SKM-1 (cell line): ENCODE data around the gene ACTR2.

ENCODE experiments used
- DNase-seq: peaks from one replicate; lab custom pipeline; 2025; ENCODE audit not compliant: unreplicated experiment; lab: John Stamatoyannopoulos, UW

The ACTR2 gene

GRCh38 chr2:65277791-65278483 is 50.3 kb downstream of the ACTR2 start:
- DNase-seq: no peak

GRCh38 chr2:65278531-65278981 is 50.9 kb downstream of the ACTR2 start:
- no peak for DNase-seq

- no peak for DNase-seq
These were observed 52.1 kb downstream of the ACTR2 start for GRCh38 chr2:65279756-65280155.

GRCh38 chr2:65281627-65282351 is 54.2 kb downstream of the ACTR2 start:
- DNase-seq: no peak

- DNase-seq: no peak
These were observed 54.9 kb downstream of the ACTR2 start for GRCh38 chr2:65282477-65283053.

GRCh38 chr2:65287364-65287763 is 59.7 kb downstream of the ACTR2 start:
- DNase-seq: no peak

GRCh38 chr2:65291216-65292105 is 63.8 kb downstream of the ACTR2 start:
- DNase-seq: no peak

GRCh38 chr2:65292106-65292400 is 64.4 kb downstream of the ACTR2 start:
- DNase-seq: no peak

- DNase-seq: no peak
These were observed 64.9 kb downstream of the ACTR2 start for GRCh38 chr2:65292461-65293011.

- DNase-seq: no peak
These were observed 65.7 kb downstream of the ACTR2 start for GRCh38 chr2:65293376-65293775.

GRCh38 chr2:65294136-65294535 is 66.5 kb downstream of the ACTR2 start:
- no peak for DNase-seq

GRCh38 chr2:65294701-65295100 is 67.1 kb downstream of the ACTR2 start:
- DNase-seq: no peak

GRCh38 chr2:65296971-65297370 is 69.3 kb downstream of the ACTR2 start:
- no peak for DNase-seq

GRCh38 chr2:65297544-65297943 is 69.9 kb downstream of the ACTR2 start:
- DNase-seq: no peak

- no peak for DNase-seq
These were observed 70.5 kb downstream of the ACTR2 start for GRCh38 chr2:65298089-65298488.

- no peak for DNase-seq
These were observed 71.6 kb downstream of the ACTR2 start for GRCh38 chr2:65299246-65299645.

- DNase-seq: no peak
These were observed 72.6 kb downstream of the ACTR2 start for GRCh38 chr2:65300134-65300760.

GRCh38 chr2:65300761-65301711 is 73.4 kb downstream of the ACTR2 start:
- no peak for DNase-seq

GRCh38 chr2:65305934-65306333 is 78.3 kb downstream of the ACTR2 start:
- no peak for DNase-seq

GRCh38 chr2:65309699-65310098 is 82.1 kb downstream of the ACTR2 start:
- DNase-seq: no peak
